CD4-positive, CD25-positive, alpha-beta regulatory T cell (primary cell): Measurements from ENCODE around the gene METTL13. TPM values are rescaled to one million over a fixed set of nuclear protein-coding genes. Genes with fewer than 3 reads are reported as not detected.

ENCODE experiments used
- ATAC-seq, 2 donors: fragments of 150-1000 bp; cut with Tn5 transposase; one replicate each; pipeline ENCODE4 v1.10.0; 2021; ENCODE audit warnings: low read depth in 2 of 2, moderate number of reproducible peaks in 2 of 2, moderate library complexity in 1 of 2
- DNase-seq, 3 donors: peaks; one replicate each; pipeline versions ENCODE4 v3.0.0 to v3.0.0-alpha.2; 2012 to 2022; ENCODE audit warnings: mixed read lengths in 1 of 3
- H3K27ac ChIP-seq: one replicate; pipeline ENCODE4 v1.7.0; 2013; ENCODE audit warnings: mild to moderate bottlenecking, low read length; ENCODE audit not compliant: insufficient read depth, poor library complexity, severe bottlenecking
- H3K27me3 ChIP-seq: one replicate; pipeline ENCODE4 v1.7.0; 2013; ENCODE audit warnings: low read length; ENCODE audit not compliant: control insufficient read depth, insufficient read depth
- H3K36me3 ChIP-seq: one replicate; pipeline ENCODE4 v1.7.0; 2013; ENCODE audit warnings: mild to moderate bottlenecking, low read length, moderate library complexity; ENCODE audit not compliant: control insufficient read depth, insufficient read depth
- H3K4me1 ChIP-seq: 2 replicates; pipeline ENCODE4 v1.7.0; 2013; ENCODE audit warnings: mild to moderate bottlenecking, low read length; ENCODE audit not compliant: insufficient read depth, control insufficient read depth, poor library complexity, severe bottlenecking
- H3K4me3 ChIP-seq: one replicate; pipeline ENCODE4 v1.7.0; 2013; ENCODE audit warnings: low read depth, mild to moderate bottlenecking, low read length, moderate library complexity
- H3K9me3 ChIP-seq, 2 experiments: 1 replicate in 1 of 2; 2 replicates in 1 of 2; pipeline ENCODE4 v1.7.0; 2013; ENCODE audit warnings: low read length in 2 of 2, mild to moderate bottlenecking in 1 of 2, moderate library complexity in 1 of 2; ENCODE audit not compliant: control insufficient read depth in 2 of 2
- H3K27ac Mint-ChIP-seq, 3 donors: one replicate each; pipeline ENCODE4 v1.8.0; 2020 to 2022; ENCODE audit warnings: mild to moderate bottlenecking in 3 of 3, mixed read lengths in 3 of 3, moderate library complexity in 2 of 3
- H3K27me3 Mint-ChIP-seq: one replicate; pipeline ENCODE4 v1.8.0; 2022; ENCODE audit warnings: mild to moderate bottlenecking, mixed read lengths
- H3K36me3 Mint-ChIP-seq: one replicate; pipeline ENCODE4 v1.8.0; 2020; ENCODE audit warnings: mixed read lengths
- H3K4me1 Mint-ChIP-seq, 4 donors: one replicate each; pipeline ENCODE4 v1.8.0; 2020 to 2022; ENCODE audit warnings: mixed read lengths in 4 of 4, mild to moderate bottlenecking in 1 of 4
- H3K4me3 Mint-ChIP-seq, 4 donors: one replicate each; pipeline ENCODE4 v1.8.0; 2020 to 2022; ENCODE audit warnings: mild to moderate bottlenecking in 4 of 4, mixed read lengths in 4 of 4, moderate library complexity in 3 of 4
- H3K9me3 Mint-ChIP-seq, 7 donors: one replicate each; pipeline ENCODE4 v1.8.0; 2020 to 2022; ENCODE audit warnings: mixed read lengths in 7 of 7, mild to moderate bottlenecking in 3 of 7, moderate library complexity in 2 of 7
- polyA plus RNA-seq, 4 donors: library from polyadenylated mRNA; unstranded; fragments of 300-500 nt; fragmentation: Illumina TruSeq; gene quantifications; one replicate each; pipeline ENCODE4 v1.2.3, GENCODE V29; 2021
- total RNA-seq: library from RNA; stranded (reverse); gene quantifications from one replicate; pipeline ENCODE4 v1.2.3, GENCODE V29; 2022

The METTL13 gene
- total and polyA plus RNA-seq, 5 donors from 2014 or later, result 17.5 to 38.4 (median 28.6) TPM

DNA sequence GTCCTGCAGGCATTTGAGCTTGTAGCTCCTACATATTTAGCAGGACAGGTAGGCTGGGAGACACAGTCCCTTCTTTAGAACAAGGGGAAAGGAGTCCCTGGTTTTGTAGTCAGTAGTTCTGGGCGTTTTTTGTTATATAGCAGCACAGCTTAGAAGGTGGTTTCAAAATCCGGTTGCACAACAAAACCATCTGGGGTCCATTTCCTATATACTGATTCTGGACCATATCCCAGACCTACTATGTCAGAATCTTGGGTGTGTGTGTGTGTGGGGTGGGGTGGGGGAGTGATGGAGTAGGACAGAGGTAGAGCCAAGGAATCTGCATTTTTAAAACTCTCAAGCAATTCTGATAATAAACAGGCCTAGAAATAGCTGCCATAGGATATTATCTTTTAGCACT lies 21.6 kb downstream of the METTL13 start:
- Mint-ChIP-seq H3K9me3 (no peaks in the 10 kb centered on the region), H3K36me3 (no peaks in the 10 kb centered on the region), H3K4me3 (no peak overlapping the region), H3K27me3 (no peaks in the 10 kb centered on the region), H3K27ac (no peak overlapping the region), H3K4me1 (peaks cover 0 to 10% (median 5%) of the 10 kb centered on the region in 4 donors)
- no peaks in the 10 kb centered on the region for H3K27me3 ChIP-seq
- no peaks in the 10 kb centered on the region for H3K9me3 ChIP-seq
- H3K36me3 ChIP-seq, result peaks cover 6% of the 10 kb centered on the region
- H3K4me1 ChIP-seq, result no peaks in the 10 kb centered on the region
- ATAC-seq, result no peak
- no peak overlapping the region for H3K4me3 ChIP-seq
- no peak overlapping the region for H3K27ac ChIP-seq
- no peak for DNase-seq

DNA sequence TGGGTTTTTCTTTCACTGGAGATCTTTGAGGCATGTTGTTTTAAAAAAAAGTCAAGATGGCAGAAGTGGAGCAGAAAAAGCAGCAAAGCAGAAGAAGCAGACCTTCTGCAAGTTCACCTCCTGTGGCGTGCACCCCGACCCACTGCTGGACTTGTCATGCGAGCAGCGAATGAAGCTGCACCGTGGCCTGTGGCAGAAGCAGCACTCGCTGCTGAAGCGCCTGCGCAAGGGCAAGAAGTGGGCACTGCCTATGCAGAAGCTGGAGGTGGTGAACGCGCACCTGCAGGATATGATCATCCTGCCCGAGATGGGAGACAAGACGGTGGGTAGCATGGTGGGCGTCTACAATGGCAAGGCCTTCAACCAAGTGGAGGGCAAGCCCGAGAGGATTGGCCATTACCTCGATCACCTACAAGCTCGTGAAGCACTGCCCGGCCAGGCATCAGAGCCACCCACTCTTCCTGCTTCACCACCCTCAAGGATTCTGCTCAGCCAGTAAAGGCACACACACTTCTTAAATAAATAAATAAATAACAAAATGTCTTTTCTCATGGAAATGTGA lies 22.1 kb downstream of the METTL13 start:
- H3K36me3 ChIP-seq, result peaks cover 1% of the 10 kb centered on the region
- H3K9me3 ChIP-seq, result no peaks in the 10 kb centered on the region
- H3K4me3 ChIP-seq, result no peak overlapping the region
- H3K27me3 ChIP-seq, result no peaks in the 10 kb centered on the region
- no peaks in the 10 kb centered on the region for H3K4me1 ChIP-seq
- Mint-ChIP-seq H3K4me3 (no peak overlapping the region), H3K36me3 (no peaks in the 10 kb centered on the region), H3K27ac (no peak overlapping the region), H3K27me3 (no peaks in the 10 kb centered on the region), H3K9me3 (no peaks in the 10 kb centered on the region), H3K4me1 (peaks cover 0 to 10% (median 3%) of the 10 kb centered on the region in 4 donors)
- H3K27ac ChIP-seq, result no peak overlapping the region
- ATAC-seq (no peak), DNase-seq (no peak)

DNA sequence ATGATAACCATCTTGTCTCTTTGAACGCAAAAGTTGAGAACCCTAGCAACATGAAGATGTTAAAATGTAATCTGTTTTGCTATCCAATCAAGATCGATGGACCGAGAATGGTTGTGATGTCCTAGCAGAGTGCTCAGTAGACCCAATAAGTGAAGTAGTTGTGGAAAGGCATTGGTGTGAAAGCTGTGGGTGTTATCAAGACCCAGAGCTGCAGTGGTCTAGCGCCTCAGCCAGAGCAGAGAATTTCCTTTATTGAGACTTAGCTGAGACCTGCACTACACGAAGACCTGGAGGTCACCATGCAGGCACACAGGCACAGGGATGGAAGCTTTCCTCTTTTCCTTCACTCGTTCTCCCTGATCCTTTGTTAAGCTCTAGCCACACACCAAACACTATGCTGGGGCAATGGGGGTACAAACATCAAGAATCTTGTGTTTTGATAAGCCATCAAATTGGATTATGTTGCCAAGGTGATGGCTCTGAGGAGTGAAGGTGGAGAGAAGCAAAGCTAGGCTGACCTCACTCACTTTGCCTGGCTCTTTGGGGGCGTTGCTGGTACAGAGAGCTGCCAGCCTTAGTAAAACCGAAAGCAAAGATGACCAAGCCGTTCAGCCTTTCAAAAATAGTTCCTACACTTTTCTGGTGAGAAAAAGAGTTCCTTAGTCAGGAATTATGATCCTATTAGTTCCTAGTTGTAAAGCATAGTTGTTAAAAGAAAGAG lies 24.1 kb downstream of the METTL13 start:
- Histone ChIP-seq H3K27me3 (no peaks in the 10 kb centered on the region), H3K36me3 (no peaks in the 10 kb centered on the region), H3K27ac (no peak overlapping the region), H3K4me3 (peak overlapping the region; percentile 31), H3K9me3 (no peaks in the 10 kb centered on the region), H3K4me1 (no peaks in the 10 kb centered on the region)
- Mint-ChIP-seq H3K4me3 (no peak overlapping the region), H3K36me3 (no peaks in the 10 kb centered on the region), H3K4me1 (peaks cover 0 to 10% (median 3%) of the 10 kb centered on the region in 4 donors), H3K27ac (peak overlapping the region in 2 of 3 donors; percentile 7 to 56), H3K9me3 (peaks cover 0 to 2% (median 0%) of the 10 kb centered on the region in 7 donors), H3K27me3 (no peaks in the 10 kb centered on the region)
- ATAC-seq (no peak), DNase-seq (no peak)

DNA sequence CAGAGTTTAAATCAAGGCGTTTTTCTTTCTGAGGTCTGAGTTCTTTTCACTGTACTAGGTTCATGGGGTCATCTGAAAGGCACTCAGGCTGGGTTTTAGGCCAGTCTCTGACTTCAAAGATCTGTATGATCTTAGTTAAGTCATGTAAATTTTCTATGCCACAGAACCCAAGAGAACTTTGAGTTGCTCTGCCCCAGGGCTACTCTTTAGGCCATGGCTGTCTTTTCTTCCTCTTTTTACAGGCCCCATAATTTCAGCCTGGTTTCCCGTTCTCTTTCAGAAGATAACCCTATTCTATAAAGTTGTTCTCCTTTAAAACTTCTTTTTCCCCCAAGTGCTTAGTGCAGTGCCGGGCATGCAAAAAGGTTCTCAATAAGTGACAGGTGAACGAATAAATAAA lies 26.1 kb downstream of the METTL13 start:
- H3K27me3 Mint-ChIP-seq, result no peaks in the 10 kb centered on the region
- no peak overlapping the region for H3K27ac Mint-ChIP-seq
- peaks cover 0 to 10% (median 3%) of the 10 kb centered on the region in 4 donors for H3K4me1 Mint-ChIP-seq
- Histone ChIP-seq H3K36me3 (no peaks in the 10 kb centered on the region), H3K27me3 (no peaks in the 10 kb centered on the region), H3K4me3 (no peak overlapping the region), H3K27ac (no peak overlapping the region), H3K4me1 (no peaks in the 10 kb centered on the region), H3K9me3 (no peaks in the 10 kb centered on the region)
- peaks cover 0 to 2% (median 0%) of the 10 kb centered on the region in 7 donors for H3K9me3 Mint-ChIP-seq
- ATAC-seq, result no peak
- no peak for DNase-seq
- H3K4me3 Mint-ChIP-seq, result no peak overlapping the region
- H3K36me3 Mint-ChIP-seq, result no peaks in the 10 kb centered on the region

DNA sequence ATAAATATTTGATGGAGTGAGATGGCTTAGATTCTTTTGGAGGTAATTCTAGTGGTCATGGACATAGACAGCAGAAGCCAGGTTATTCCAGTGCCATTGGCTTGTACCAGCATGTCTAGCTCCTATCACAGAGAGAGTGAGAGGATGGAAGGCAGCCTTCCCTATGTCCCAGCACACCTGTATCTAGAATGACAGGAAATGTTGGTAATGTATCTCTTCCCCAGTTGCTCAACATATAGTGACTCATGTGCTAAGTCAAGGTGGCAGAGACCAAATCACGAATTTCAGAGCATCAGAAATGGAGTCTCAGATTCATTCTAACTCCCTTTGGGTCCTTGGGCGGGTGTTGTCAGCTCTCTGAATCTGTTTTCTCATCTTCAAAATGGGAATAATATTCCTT lies 28.4 kb downstream of the METTL13 start:
- Histone ChIP-seq H3K4me3 (no peak overlapping the region), H3K27me3 (no peaks in the 10 kb centered on the region), H3K36me3 (no peaks in the 10 kb centered on the region), H3K4me1 (no peaks in the 10 kb centered on the region), H3K9me3 (no peaks in the 10 kb centered on the region), H3K27ac (no peak overlapping the region)
- peaks cover 0 to 10% (median 3%) of the 10 kb centered on the region in 4 donors for H3K4me1 Mint-ChIP-seq
- H3K27ac Mint-ChIP-seq, result no peak overlapping the region
- no peaks in the 10 kb centered on the region for H3K36me3 Mint-ChIP-seq
- no peak for DNase-seq
- ATAC-seq, result no peak
- H3K27me3 Mint-ChIP-seq, result no peaks in the 10 kb centered on the region
- peaks cover 0 to 2% (median 0%) of the 10 kb centered on the region in 7 donors for H3K9me3 Mint-ChIP-seq
- H3K4me3 Mint-ChIP-seq, result no peak overlapping the region

DNA sequence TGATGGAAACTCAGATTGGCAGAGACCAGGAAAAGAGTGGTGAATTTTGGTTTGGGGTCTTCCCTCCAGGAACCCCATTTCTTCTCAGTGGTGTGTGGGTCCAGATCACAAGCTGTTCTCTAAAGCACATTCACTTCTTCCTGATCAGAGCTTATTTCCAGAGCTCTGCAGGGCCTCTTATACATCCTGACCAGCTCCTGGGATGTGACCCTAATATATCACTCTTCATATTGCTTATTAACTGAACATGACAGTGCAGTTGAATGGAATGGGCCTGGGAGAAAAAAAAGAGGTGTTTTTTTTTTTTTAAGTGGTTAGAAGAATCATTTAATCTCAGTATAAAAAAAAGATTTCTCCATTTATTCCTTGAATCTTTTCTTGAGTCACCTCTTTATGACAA lies 30.2 kb downstream of the METTL13 start:
- Mint-ChIP-seq H3K4me1 (peaks cover 0 to 2% (median 0%) of the 10 kb centered on the region in 4 donors), H3K27ac (no peak overlapping the region), H3K27me3 (no peaks in the 10 kb centered on the region), H3K9me3 (peaks cover 0 to 2% (median 0%) of the 10 kb centered on the region in 7 donors), H3K4me3 (no peak overlapping the region), H3K36me3 (no peaks in the 10 kb centered on the region)
- no peak for ATAC-seq
- H3K9me3 ChIP-seq, result no peaks in the 10 kb centered on the region
- H3K27ac ChIP-seq, result no peak overlapping the region
- H3K36me3 ChIP-seq, result no peaks in the 10 kb centered on the region
- H3K4me3 ChIP-seq, result no peak overlapping the region
- no peaks in the 10 kb centered on the region for H3K4me1 ChIP-seq
- no peaks in the 10 kb centered on the region for H3K27me3 ChIP-seq
- no peak for DNase-seq

DNA sequence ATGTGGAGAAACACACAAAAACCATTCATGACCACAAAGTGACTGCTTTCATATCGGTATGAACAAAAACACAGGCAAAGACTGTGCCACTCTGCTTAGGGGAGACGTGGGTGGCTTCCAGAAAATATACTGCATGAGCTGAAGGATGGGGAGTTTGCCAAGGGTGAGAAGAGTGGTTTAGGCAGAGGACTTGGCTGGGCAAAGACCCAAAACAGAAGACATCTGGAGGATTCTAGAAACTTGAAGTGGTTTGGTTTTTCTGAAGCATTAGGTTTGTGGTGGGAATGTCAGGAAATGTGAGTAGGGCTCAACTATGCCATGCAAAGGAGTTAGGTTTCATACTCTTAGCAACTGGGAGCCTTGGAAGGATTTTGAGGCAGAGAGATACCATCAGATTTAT lies 33.2 kb downstream of the METTL13 start:
- Histone ChIP-seq H3K4me3 (no peak overlapping the region), H3K4me1 (no peaks in the 10 kb centered on the region), H3K27ac (no peak overlapping the region), H3K9me3 (no peaks in the 10 kb centered on the region), H3K36me3 (no peaks in the 10 kb centered on the region), H3K27me3 (no peaks in the 10 kb centered on the region)
- H3K36me3 Mint-ChIP-seq, result peaks cover 5% of the 10 kb centered on the region
- no peak for ATAC-seq
- peak overlapping the region in 1 of 3 donors; percentile 85 for H3K27ac Mint-ChIP-seq
- peaks cover 0 to 2% (median 0%) of the 10 kb centered on the region in 7 donors for H3K9me3 Mint-ChIP-seq
- H3K4me1 Mint-ChIP-seq, result no peaks in the 10 kb centered on the region
- H3K27me3 Mint-ChIP-seq, result no peaks in the 10 kb centered on the region
- H3K4me3 Mint-ChIP-seq, result no peak overlapping the region
- DNase-seq, result no peak
